H1 (cell line): ENCODE measurements around the gene CXXC5.

Experiments
- POLR2AphosphoS5 ChIP-seq: IDR thresholded peaks from 2 replicates; pipeline ENCODE4 v1.6.1; 2011; ENCODE audit warnings: low read depth, low read length
- TF ChIP-seq, protein P1 (sequence below), 3 experiments: IDR thresholded peaks; 1 replicate in 2 of 3; 2 replicates in 1 of 3; pipeline versions ENCODE4 v1.5.1 to v1.6.1; 2011; ENCODE audit warnings: low read length in 3 of 3, mild to moderate bottlenecking in 3 of 3, inconsistent platforms in 2 of 3, low read depth in 1 of 3, moderate library complexity in 1 of 3; ENCODE audit not compliant: insufficient read depth in 1 of 3; ENCODE audit errors: control extremely low read depth in 1 of 3
- TF ChIP-seq, protein P2 (sequence below): IDR thresholded peaks from 2 replicates; pipeline ENCODE4 v1.6.1; 2012; ENCODE audit warnings: inconsistent platforms

DNA sequence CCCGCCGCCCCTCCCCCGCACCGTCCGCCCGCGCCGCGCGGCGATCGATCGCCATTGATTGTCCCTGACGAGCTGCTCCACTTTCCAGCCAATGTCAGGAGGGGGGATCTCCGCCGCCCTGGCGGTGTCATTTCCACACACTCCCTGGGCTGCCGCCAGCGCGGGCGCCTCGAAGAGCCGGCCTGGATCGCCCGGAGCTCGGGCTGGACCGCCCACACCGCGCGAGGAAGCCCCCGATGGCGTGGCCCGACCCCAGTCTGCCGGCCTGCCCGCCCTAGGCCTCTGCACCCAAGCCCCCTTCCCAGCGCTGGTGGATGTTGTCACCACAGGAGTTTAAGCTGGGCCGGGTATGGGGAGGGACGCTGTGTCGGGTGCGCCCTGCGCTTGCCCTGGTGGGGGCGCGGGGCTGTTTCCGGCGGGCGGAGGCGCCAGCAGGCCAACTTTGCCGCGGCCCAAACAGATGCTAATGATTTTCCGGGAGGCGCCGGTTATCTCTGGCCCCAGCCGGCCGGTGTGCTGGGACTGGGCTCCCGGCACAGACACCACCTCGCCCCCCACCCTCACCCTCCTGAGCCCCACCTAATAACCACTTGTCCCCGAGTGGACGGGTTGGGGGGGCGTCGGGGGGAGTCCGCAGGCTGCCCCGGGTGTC lies 10.6 kb upstream of the CXXC5 start:
- TF ChIP-seq, protein P1, sequence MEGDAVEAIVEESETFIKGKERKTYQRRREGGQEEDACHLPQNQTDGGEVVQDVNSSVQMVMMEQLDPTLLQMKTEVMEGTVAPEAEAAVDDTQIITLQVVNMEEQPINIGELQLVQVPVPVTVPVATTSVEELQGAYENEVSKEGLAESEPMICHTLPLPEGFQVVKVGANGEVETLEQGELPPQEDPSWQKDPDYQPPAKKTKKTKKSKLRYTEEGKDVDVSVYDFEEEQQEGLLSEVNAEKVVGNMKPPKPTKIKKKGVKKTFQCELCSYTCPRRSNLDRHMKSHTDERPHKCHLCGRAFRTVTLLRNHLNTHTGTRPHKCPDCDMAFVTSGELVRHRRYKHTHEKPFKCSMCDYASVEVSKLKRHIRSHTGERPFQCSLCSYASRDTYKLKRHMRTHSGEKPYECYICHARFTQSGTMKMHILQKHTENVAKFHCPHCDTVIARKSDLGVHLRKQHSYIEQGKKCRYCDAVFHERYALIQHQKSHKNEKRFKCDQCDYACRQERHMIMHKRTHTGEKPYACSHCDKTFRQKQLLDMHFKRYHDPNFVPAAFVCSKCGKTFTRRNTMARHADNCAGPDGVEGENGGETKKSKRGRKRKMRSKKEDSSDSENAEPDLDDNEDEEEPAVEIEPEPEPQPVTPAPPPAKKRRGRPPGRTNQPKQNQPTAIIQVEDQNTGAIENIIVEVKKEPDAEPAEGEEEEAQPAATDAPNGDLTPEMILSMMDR (IDR thresholded peaks at IDR 0.05; ENCODE audit: control extremely low read depth in 1 of 3, insufficient read depth in 1 of 3, low read depth in 1 of 3, low read length in 3 of 3) = no peak; a peak in 1 of 4 replicates
- no peak for TF ChIP-seq POLR2AphosphoS5
- TF ChIP-seq, protein P2, sequence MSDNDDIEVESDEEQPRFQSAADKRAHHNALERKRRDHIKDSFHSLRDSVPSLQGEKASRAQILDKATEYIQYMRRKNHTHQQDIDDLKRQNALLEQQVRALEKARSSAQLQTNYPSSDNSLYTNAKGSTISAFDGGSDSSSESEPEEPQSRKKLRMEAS = peak; percentile 56; the same call in 1 of the 2 replicates
